Measurements from ENCODE around the gene C17orf50.

The C17orf50 gene

DNA sequence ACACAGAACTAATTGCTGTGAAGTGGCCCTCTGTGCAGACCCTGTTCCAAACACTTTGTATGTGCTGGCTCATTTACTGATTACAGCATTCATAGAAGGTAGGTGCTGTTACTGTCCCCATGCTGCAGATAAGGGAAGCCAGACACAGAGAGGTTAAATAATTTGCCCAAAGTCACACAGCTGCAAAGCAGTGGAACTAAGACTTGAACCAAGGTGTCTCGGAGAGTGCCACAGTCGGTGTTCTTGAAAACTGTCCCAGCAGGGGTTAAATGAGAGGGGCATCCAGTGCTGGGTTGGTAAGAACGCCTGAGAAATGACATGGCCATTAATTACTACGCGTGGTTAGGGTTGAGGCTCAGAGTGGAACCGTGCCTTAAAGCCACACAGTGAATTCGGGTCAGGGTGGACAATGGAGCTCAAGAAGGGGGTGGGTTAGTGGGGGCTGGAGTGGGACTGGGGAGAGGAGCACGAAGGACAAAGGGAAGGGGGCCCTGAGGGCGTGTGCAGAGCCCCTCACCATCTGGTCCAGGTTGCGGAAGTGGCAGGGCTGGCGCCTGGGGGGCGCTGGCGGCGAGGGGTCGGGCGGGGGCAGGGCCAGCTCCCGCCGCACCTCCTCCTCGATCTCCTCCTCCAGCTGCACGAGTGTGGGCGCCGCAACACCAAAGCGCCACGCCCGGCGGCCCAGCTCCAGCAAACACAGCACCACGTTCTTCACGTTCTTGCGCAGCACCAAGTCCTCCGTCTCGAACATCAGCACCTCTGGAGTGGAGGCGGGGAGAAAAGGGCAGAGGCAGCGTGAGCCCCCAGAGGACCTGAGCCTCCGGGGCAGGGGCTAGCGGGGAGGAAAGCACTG is 10.9 kb upstream of the C17orf50 start:
- TF ChIP-seq, protein P1, sequence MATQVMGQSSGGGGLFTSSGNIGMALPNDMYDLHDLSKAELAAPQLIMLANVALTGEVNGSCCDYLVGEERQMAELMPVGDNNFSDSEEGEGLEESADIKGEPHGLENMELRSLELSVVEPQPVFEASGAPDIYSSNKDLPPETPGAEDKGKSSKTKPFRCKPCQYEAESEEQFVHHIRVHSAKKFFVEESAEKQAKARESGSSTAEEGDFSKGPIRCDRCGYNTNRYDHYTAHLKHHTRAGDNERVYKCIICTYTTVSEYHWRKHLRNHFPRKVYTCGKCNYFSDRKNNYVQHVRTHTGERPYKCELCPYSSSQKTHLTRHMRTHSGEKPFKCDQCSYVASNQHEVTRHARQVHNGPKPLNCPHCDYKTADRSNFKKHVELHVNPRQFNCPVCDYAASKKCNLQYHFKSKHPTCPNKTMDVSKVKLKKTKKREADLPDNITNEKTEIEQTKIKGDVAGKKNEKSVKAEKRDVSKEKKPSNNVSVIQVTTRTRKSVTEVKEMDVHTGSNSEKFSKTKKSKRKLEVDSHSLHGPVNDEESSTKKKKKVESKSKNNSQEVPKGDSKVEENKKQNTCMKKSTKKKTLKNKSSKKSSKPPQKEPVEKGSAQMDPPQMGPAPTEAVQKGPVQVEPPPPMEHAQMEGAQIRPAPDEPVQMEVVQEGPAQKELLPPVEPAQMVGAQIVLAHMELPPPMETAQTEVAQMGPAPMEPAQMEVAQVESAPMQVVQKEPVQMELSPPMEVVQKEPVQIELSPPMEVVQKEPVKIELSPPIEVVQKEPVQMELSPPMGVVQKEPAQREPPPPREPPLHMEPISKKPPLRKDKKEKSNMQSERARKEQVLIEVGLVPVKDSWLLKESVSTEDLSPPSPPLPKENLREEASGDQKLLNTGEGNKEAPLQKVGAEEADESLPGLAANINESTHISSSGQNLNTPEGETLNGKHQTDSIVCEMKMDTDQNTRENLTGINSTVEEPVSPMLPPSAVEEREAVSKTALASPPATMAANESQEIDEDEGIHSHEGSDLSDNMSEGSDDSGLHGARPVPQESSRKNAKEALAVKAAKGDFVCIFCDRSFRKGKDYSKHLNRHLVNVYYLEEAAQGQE (IDR thresholded peaks at IDR 0.05; ENCODE audit: insufficient read depth in 1 of 2, low read depth in 2 of 2, low read length in 2 of 2): no peak
- no peak for TF ChIP-seq TAF1 (IDR thresholded peaks at IDR 0.05; ENCODE audit: borderline replicate concordance, insufficient read depth, low read length)
- TF ChIP-seq SIN3A (IDR thresholded peaks at IDR 0.05; ENCODE audit: borderline replicate concordance, insufficient read depth, low read length): no peak
- no peak for TF ChIP-seq FOXP2 (optimal IDR thresholded peaks at IDR 0.05; ENCODE audit: borderline replicate concordance, extremely low read depth, extremely low read length, insufficient read depth)
- TF ChIP-seq POLR2AphosphoS5 (IDR thresholded peaks at IDR 0.05; ENCODE audit: low read depth, low read length): no peak

DNA sequence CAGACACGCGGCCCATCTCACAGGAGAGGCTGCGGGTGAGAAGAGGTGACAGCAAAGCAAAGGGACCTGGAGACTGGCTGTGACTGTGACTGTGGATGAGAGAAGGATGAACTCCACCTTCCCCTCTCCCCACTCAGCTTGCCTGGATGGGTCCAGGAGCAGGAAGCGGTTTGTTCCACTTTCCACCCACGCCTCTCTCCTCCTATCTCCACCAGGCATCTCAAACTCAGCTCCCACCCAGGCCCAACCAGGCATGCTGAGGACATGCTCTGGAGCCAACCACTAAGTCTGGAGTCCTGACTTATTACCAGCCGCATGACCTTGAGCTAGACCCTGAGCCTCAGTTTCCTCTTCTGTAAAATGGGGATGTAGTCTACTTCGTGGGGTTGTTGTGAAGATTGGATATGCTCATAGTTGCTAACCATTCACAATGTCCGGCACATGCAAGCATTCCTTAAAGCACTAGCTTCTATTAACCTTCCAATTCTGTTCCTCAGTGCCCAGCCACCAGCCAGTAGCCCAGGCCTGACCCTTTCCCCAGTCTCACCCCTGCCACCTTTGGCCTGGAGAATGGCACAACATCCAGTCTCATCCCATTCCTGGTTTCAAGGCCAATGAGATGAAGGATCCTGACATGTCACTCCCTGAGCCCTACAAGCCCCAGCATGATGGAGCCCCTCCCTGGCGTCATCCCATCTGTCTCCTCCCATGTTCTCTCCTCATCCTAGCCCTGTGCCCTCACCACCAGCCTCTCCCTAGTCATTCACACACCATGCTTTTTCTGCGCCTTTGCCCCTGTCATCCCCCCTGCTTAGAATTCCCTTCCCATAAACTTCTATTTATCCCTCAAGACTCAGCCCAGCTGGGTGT is 9.9 kb upstream of the C17orf50 start:
- TF ChIP-seq FOXP2 (optimal IDR thresholded peaks at IDR 0.05; ENCODE audit: borderline replicate concordance, extremely low read depth, extremely low read length, insufficient read depth): no peak
- TF ChIP-seq TAF1 (IDR thresholded peaks at IDR 0.05; ENCODE audit: borderline replicate concordance, insufficient read depth, low read length): no peak
- no peak for TF ChIP-seq POLR2AphosphoS5 (IDR thresholded peaks at IDR 0.05; ENCODE audit: low read depth, low read length)

DNA sequence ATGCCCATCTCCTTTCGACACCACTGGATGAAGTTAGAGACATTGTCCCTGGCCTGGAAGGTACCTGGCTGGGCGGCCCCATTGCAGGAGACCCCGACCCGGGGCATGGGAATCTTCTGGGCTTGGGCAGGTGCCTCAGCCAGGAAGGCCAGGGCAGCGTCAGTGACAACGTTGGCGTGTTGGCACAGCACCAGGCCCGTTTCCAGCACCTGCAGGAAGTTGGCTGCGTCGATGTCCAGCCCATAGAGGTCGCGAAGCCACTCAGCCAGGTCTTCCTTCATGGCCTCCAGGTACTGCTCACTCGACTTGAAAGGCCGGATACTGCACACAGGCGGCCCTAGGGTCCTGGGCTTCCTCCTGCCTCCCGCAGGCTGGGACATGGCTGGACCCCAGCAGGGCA is 8.2 kb upstream of the C17orf50 start:
- TF ChIP-seq SIN3A (IDR thresholded peaks at IDR 0.05; ENCODE audit: borderline replicate concordance, insufficient read depth, low read length): no peak
- TF ChIP-seq, protein P1 (IDR thresholded peaks at IDR 0.05; ENCODE audit: insufficient read depth in 1 of 2, low read depth in 2 of 2, low read length in 2 of 2): no peak
- no peak for TF ChIP-seq FOXP2 (optimal IDR thresholded peaks at IDR 0.05; ENCODE audit: borderline replicate concordance, extremely low read depth, extremely low read length, insufficient read depth)
- no peak for TF ChIP-seq TAF1 (IDR thresholded peaks at IDR 0.05; ENCODE audit: borderline replicate concordance, insufficient read depth, low read length)
- no peak for TF ChIP-seq POLR2AphosphoS5 (IDR thresholded peaks at IDR 0.05; ENCODE audit: low read depth, low read length)

DNA sequence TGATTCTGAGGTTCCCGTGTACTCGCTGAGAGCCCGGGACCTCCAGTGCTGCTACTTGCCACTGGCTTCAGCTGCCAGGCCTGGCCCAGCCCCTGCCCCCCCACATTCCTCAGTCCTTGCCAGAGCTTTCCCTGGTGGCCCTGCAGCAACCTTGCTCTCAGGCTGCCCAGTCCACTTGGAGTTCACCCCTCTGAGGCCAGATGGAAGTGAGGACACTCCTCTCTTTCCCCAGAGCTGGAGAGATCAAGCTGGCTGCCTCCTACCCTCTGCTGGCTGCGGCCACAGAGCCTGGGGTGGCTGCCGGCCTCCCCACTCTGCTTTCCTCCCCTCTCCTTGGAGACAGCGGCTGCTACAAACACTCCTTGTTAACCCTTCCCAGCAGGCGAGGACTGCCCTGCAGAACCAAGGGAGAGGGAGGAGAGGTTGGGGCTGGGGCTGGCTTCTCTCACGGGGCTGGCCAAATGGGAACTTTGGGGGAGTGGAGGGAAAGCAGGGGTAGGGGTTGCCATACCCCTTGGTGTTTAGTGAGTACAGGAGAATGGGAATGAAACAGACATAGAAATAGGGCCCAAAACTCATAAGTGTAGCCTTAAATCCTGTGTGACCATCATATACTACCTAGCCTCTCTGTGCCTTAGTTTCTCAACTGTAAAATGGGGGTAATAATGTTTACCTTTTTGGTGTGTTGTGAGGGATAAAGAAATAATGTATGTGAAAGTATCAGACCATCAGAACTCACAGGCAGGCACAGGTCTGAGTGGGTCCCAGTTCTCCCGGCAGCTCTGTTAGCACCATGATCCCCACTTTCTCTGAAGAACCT is 7.5 kb upstream of the C17orf50 start, which contains the start of gene GAS2L2:
Gene GAS2L2, minus strand, starts transcription at position 295 of the 820 bp plus-strand sequence. CDS start 389 bp downstream, outside the sequence.
- TF ChIP-seq FOXP2 (optimal IDR thresholded peaks at IDR 0.05; ENCODE audit: borderline replicate concordance, extremely low read depth, extremely low read length, insufficient read depth) (no peak), TAF1 (IDR thresholded peaks at IDR 0.05; ENCODE audit: borderline replicate concordance, insufficient read depth, low read length) (no peak), SIN3A (IDR thresholded peaks at IDR 0.05; ENCODE audit: borderline replicate concordance, insufficient read depth, low read length) (no peak), POLR2AphosphoS5 (IDR thresholded peaks at IDR 0.05; ENCODE audit: low read depth, low read length) (no peak)
- TF ChIP-seq, protein P1 (IDR thresholded peaks at IDR 0.05; ENCODE audit: insufficient read depth in 1 of 2, low read depth in 2 of 2, low read length in 2 of 2): no peak
